NCI-H2081 treated with DMSO at 0.1 percent for 48 hours (cell line): ENCODE measurements around the gene BAIAP3.
A peak's percentile ranks its signal among the peaks of the same experiment; 100 is the strongest.
"Not testable (repeated sequence)": the region's sequence is repeated elsewhere in the genome, so short reads cannot be mapped to it uniquely, and the experiment has no call there.

Source experiments
- DNase-seq: peaks from one replicate; lab custom pipeline; 2025; lab: John Stamatoyannopoulos, UW

BAIAP3 gene

GRCh38 chr16:1333149-1333812, at the start of gene BAIAP3:
BAIAP3 (plus strand) TSS chr16:1333645; CDS start chr16:1338550, 4,905 bp downstream.
- no peak for DNase-seq

GRCh38 chr16:1283996-1284616, 49.3 kb upstream of the BAIAP3 start:
- DNase-seq: no peak

GRCh38 chr16:1285669-1286512, 47.6 kb upstream of the BAIAP3 start:
- no peak for DNase-seq

GRCh38 chr16:1286513-1287094, 46.8 kb upstream of the BAIAP3 start:
- DNase-seq: no peak

GRCh38 chr16:1287982-1288670, 45.3 kb upstream of the BAIAP3 start:
- DNase-seq: no peak

GRCh38 chr16:1288813-1289476, 44.5 kb upstream of the BAIAP3 start:
- peak; percentile 5 for DNase-seq

GRCh38 chr16:1289477-1289866, 44.0 kb upstream of the BAIAP3 start:
- DNase-seq: no peak

GRCh38 chr16:1290063-1290501, 43.4 kb upstream of the BAIAP3 start:
- no peak for DNase-seq

GRCh38 chr16:1290860-1291575, 42.4 kb upstream of the BAIAP3 start:
- DNase-seq: no peak

GRCh38 chr16:1291576-1291974, 41.9 kb upstream of the BAIAP3 start:
- peak; percentile 31 for DNase-seq

- not testable (repeated sequence) for DNase-seq
Observed at GRCh38 chr16:1292208-1292607, 41.2 kb upstream of the BAIAP3 start.

- not testable (repeated sequence) for DNase-seq
Observed at GRCh38 chr16:1292808-1293207, 40.6 kb upstream of the BAIAP3 start.

- DNase-seq: no peak
Observed at GRCh38 chr16:1293921-1294656, 39.4 kb upstream of the BAIAP3 start.

- DNase-seq: no peak
Observed at GRCh38 chr16:1295465-1295864, 38.0 kb upstream of the BAIAP3 start.

GRCh38 chr16:1296688-1297017, 36.8 kb upstream of the BAIAP3 start:
- not testable (repeated sequence) for DNase-seq

GRCh38 chr16:1297018-1297696, 36.3 kb upstream of the BAIAP3 start:
- DNase-seq: no peak

- DNase-seq: no peak
Observed at GRCh38 chr16:1298406-1298805, 35.0 kb upstream of the BAIAP3 start.

GRCh38 chr16:1299012-1299867, 34.2 kb upstream of the BAIAP3 start:
- DNase-seq: no peak

GRCh38 chr16:1299868-1300203, 33.6 kb upstream of the BAIAP3 start:
- no peak for DNase-seq
